ENCODE measurements around the gene ARRDC3.

GRCh38 chr5:91362935-91363334 is 20.2 kb downstream of the ARRDC3 start:
- no peak for TF ChIP-seq CTCF (IDR thresholded peaks at IDR 0.05; ENCODE audit: low read depth, low read length)
- TF ChIP-seq EZH2phosphoT487 (IDR thresholded peaks at IDR 0.05; ENCODE audit: low read depth), result no peak

Data from OCI-LY3 (cell line).